ENCODE data around the gene SCLY.

DNA sequence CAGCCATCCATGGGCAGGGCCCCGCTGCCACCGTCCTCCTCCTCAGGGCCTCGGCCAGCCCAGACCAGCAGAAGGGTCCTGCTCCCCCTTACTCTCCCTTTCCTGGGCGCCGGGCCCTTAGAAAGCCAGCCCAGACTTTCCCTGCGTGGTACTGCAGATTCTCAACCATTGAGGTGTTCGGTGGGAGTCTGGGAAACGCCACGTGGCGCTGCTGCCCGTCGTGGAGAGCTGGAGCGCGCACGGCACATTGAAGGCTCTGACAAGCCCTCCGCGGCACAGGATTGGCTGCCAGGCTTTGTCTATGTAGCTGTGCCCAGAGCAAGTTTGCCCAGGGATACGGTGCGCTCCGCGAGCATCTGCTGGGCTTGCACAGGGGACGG lies 67.2 kb downstream of the SCLY start:
- TF ChIP-seq, protein P1, sequence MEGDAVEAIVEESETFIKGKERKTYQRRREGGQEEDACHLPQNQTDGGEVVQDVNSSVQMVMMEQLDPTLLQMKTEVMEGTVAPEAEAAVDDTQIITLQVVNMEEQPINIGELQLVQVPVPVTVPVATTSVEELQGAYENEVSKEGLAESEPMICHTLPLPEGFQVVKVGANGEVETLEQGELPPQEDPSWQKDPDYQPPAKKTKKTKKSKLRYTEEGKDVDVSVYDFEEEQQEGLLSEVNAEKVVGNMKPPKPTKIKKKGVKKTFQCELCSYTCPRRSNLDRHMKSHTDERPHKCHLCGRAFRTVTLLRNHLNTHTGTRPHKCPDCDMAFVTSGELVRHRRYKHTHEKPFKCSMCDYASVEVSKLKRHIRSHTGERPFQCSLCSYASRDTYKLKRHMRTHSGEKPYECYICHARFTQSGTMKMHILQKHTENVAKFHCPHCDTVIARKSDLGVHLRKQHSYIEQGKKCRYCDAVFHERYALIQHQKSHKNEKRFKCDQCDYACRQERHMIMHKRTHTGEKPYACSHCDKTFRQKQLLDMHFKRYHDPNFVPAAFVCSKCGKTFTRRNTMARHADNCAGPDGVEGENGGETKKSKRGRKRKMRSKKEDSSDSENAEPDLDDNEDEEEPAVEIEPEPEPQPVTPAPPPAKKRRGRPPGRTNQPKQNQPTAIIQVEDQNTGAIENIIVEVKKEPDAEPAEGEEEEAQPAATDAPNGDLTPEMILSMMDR (conservative IDR thresholded peaks at IDR 0.05 in 1 of 2, IDR thresholded peaks at IDR 0.05 in 1 of 2; ENCODE audit: low read depth in 1 of 2, low read length in 2 of 2) = no peak
- no peak for TF ChIP-seq EZH2 (IDR thresholded peaks at IDR 0.05; ENCODE audit: low read length, missing control alignments)
